Heart left ventricle (tissue), 16 donors: ENCODE results near the gene ZNF860. TPM values are rescaled to one million over a fixed set of nuclear protein-coding genes. Genes with fewer than 3 reads are reported as not detected.
"Not testable (repeated sequence)": the region's sequence is repeated elsewhere in the genome, so short reads cannot be mapped to it uniquely, and the experiment has no call there.

Experiments used
- ATAC-seq, 4 donors: fragments of 200-7000 bp; cut with Tn5 transposase; one replicate each; pipeline ENCODE4 v1.9.1; 2020 to 2022; ENCODE audit warnings: moderate library complexity in 4 of 4, mild to moderate bottlenecking in 3 of 4, moderate number of reproducible peaks in 1 of 4
- DNase-seq, 5 donors: peaks; one replicate each; pipeline ENCODE4 v3.0.0-alpha.2; 2020
- H3K27ac ChIP-seq, 12 donors: fragments of 200-600 bp; sonication (generic) in 4 of 12; one replicate each; pipeline versions ENCODE4 v1.5.0 to v1.8.0; 2016 to 2022; ENCODE audit warnings: mild to moderate bottlenecking in 2 of 12
- H3K27me3 ChIP-seq, 9 donors: fragments of 200-600 bp; sonication (generic) in 2 of 9; one replicate each; pipeline versions ENCODE4 v1.5.1 to v1.8.0; 2016 to 2022; ENCODE audit warnings: mild to moderate bottlenecking in 3 of 9
- H3K36me3 ChIP-seq, 9 donors: fragments of 200-600 bp; sonication (generic) in 2 of 9; one replicate each; pipeline versions ENCODE4 v1.5.0 to v1.8.0; 2018 to 2022; ENCODE audit warnings: mild to moderate bottlenecking in 2 of 9
- H3K4me1 ChIP-seq, 12 donors: fragments of 200-600 bp; sonication (generic) in 4 of 12; one replicate each; pipeline versions ENCODE4 v1.5.0 to v1.8.0; 2016 to 2022; ENCODE audit warnings: mild to moderate bottlenecking in 3 of 12
- H3K4me3 ChIP-seq, 12 donors: fragments of 200-600 bp; sonication (generic) in 4 of 12; one replicate each; pipeline versions ENCODE4 v1.5.0 to v1.8.0; 2017 to 2022; ENCODE audit warnings: mild to moderate bottlenecking in 9 of 12, moderate library complexity in 4 of 12
- H3K9me3 ChIP-seq, 12 donors: fragments of 200-600 bp; sonication (generic) in 4 of 12; one replicate each; pipeline versions ENCODE4 v1.5.0 to v1.8.0; 2016 to 2022; ENCODE audit warnings: mild to moderate bottlenecking in 1 of 12
- CTCF ChIP-seq, 12 donors: fragments of 200-600 bp; sonication (generic) in 4 of 12; IDR thresholded peaks; one replicate each; pipeline versions ENCODE4 v1.5.0 to v1.8.0; 2018 to 2022; ENCODE audit warnings: antibody characterized with exemption in 12 of 12, mild to moderate bottlenecking in 5 of 12
- POLR2A ChIP-seq, 2 donors: fragments of 450-650 bp; IDR thresholded peaks; one replicate each; pipeline ENCODE4 v1.6.1; 2017; ENCODE audit warnings: antibody characterized with exemption in 2 of 2, mild to moderate bottlenecking in 2 of 2, moderate library complexity in 2 of 2
- WGBS, 4 donors: extraction: QIAGEN DNeasy Blood & Tissue Kit in 2 of 4; methylation state at CpG; one replicate each; pipeline versions ENCODE4 v1.1.5 to v1.1.7; 2013 to 2018; 5-methylcytosine and 5-hydroxymethylcytosine counted together
- intact Hi-C, 10 donors: fragments of 100-400 bp; cut with DNase I; formaldehyde crosslinking; loops; one replicate each; pipeline versions ENCODE4 v1.11.1 to v1.14.2; 2022
- polyA plus RNA-seq, 2 donors: library from polyadenylated mRNA; stranded (reverse); fragments of 200-250 nt; gene quantifications; one replicate each; pipeline ENCODE4 v1.2.3, GENCODE V29; 2013
- total RNA-seq, 9 donors: library from RNA; depleted of rRNA in 2 of 9; stranded (reverse); fragments of >200 nt in 2 of 9; fragmentation: NEBNext Ultra II Directional in 3 of 9; extraction: Animal tissue kit (Norgen Biotek cat#: 25700) in 3 of 9; gene quantifications; one replicate each; pipeline versions ENCODE4 v1.1.0 to v1.2.4, GENCODE V29; 2016 to 2023
- donor health status: ischemic (EF 13 %, LVEDD 7.1; RV severe dilation, severe dysfunction).
- donor health status: healthy with polysubstance abuse.
- donor health status: DM: no; HTN: yes; CAD: no.
- donor health status: DM: no; HTN: no; CAD: no.
- donor health status: ischemic (EF 25% LVEDD 6.9; RV normal size, moderate dysfunction).
- donor health status: ischemic (EF 25% LVEDD 5.7; RV mildly dilated, moderate dysfunction).
- donor health status: healthy.
- donor health status: DM: yes; HTN: yes; CAD: no.
- donor health status: ischemic (EF 35%, LVEDD 5.7; RV mildly dilated, moderate dysfunction).
- donor health status: nonischemic (EF 11% LVEDD 7.7; RV severe dilation, severe dysfunction).
- donor health status: DM: yes; HTN: yes; CAD: no.
- donor health status: PGD.
- donor health status: ischemic (EF 29% LVEDD 5.4; RV normal size, mild dysfunction).
- donor health status: nonischemic (EF 23%, LVEDD 6.1; RV moderate dilation, normal function).

The ZNF860 gene
- total and polyA plus RNA-seq, 11 donors: 0.08 to 0.53 (median 0.14) TPM; not detected in 4

- H3K36me3 ChIP-seq: no peaks in the 10 kb centered on the region
- H3K9me3 ChIP-seq: no peaks in the 10 kb centered on the region
- ATAC-seq (no peak), DNase-seq (no peak)
- 96 to 100% (median 96%) methylated on average over 2 of the region's 2 CpGs for WGBS, 4 donors
- TF ChIP-seq CTCF (IDR thresholded peaks at IDR 0.05) (no peak), POLR2A (IDR thresholded peaks at IDR 0.05) (no peak)
- intact Hi-C loops: no loop called here
- no peaks in the 10 kb centered on the region for H3K4me1 ChIP-seq
- no peak overlapping the region for H3K4me3 ChIP-seq
- H3K27ac ChIP-seq: no peak overlapping the region
- H3K27me3 ChIP-seq: no peaks in the 10 kb centered on the region
Observed at GRCh38 chr3:32009101-32009500, 27.6 kb downstream of the ZNF860 start.

GRCh38 chr3:32009957-32010356 lies 28.4 kb downstream of the ZNF860 start:
- no peak for DNase-seq
- intact Hi-C loops: loop anchor here in 1 of 10 donors (10.0 kb wide), 1 partner anchor 335 kb away; no protein-coding TSS in a partner anchor

GRCh38 chr3:32010699-32011098 lies 29.1 kb downstream of the ZNF860 start:
- H3K27ac ChIP-seq, ATAC-seq, H3K4me3 ChIP-seq, DNase-seq, H3K4me1 ChIP-seq, H3K27me3 ChIP-seq, H3K9me3 ChIP-seq, H3K36me3 ChIP-seq: not testable (repeated sequence)
- intact Hi-C loops: loop anchor here in 1 of 10 donors (10.0 kb wide), 1 partner anchor 334 kb away; no protein-coding TSS in a partner anchor
- 90 to 98% (median 96%) methylated on average over 4 to 7 of the region's 7 CpGs for WGBS, 4 donors

More at GRCh38 chr3:32009957-32010356, 28.4 kb downstream of the ZNF860 start:
- no peak for TF ChIP-seq POLR2A (IDR thresholded peaks at IDR 0.05)
- no peak overlapping the region for H3K4me3 ChIP-seq
- ATAC-seq: no peak
- WGBS, 4 donors: 78 to 88% (median 82%) methylated on average over 2 of the region's 2 CpGs
- no peaks in the 10 kb centered on the region for H3K36me3 ChIP-seq
- no peak overlapping the region for H3K27ac ChIP-seq
- no peaks in the 10 kb centered on the region for H3K27me3 ChIP-seq
- H3K4me1 ChIP-seq: no peaks in the 10 kb centered on the region
- H3K9me3 ChIP-seq: no peaks in the 10 kb centered on the region

- intact Hi-C loops: loop anchor here in 2 of 10 donors (2.0 to 10.0 kb wide), 2 partner anchors 129 to 329 kb away; no protein-coding TSS in a partner anchor
- DNase-seq, H3K36me3 ChIP-seq, ATAC-seq, H3K9me3 ChIP-seq, H3K4me1 ChIP-seq, H3K27me3 ChIP-seq, H3K4me3 ChIP-seq, H3K27ac ChIP-seq: not testable (repeated sequence)
- 92 to 98% (median 95%) methylated on average over 3 of the region's 3 CpGs for WGBS, 4 donors
Observed at GRCh38 chr3:32015638-32016037, 34.1 kb downstream of the ZNF860 start.

GRCh38 chr3:32017286-32017685 lies 35.7 kb downstream of the ZNF860 start:
- no peaks in the 10 kb centered on the region for H3K36me3 ChIP-seq
- intact Hi-C loops: loop anchor here in 2 of 10 donors (2.0 to 10.0 kb wide), 2 partner anchors 128 to 328 kb away; no protein-coding TSS in a partner anchor
- WGBS, 4 donors: 91 to 95% (median 93%) methylated on average over 3 of the region's 3 CpGs
- ATAC-seq (no peak), DNase-seq (no peak)
- TF ChIP-seq CTCF (IDR thresholded peaks at IDR 0.05) (no peak), POLR2A (IDR thresholded peaks at IDR 0.05) (no peak)
- peak overlapping the region in 1 of 12 donors; percentile 34 for H3K27ac ChIP-seq
- no peaks in the 10 kb centered on the region for H3K27me3 ChIP-seq
- H3K4me3 ChIP-seq: no peak overlapping the region
- H3K9me3 ChIP-seq: no peaks in the 10 kb centered on the region
- H3K4me1 ChIP-seq: peaks cover 0 to 2% (median 0%) of the 10 kb centered on the region in 12 donors
